Measurements from ENCODE around the gene TMC2.
"Not testable (repeated sequence)": the region's sequence is repeated elsewhere in the genome, so short reads cannot be mapped to it uniquely, and the experiment has no call there.

TMC2 gene

GRCh38 chr20:2663887-2664719, 127.7 kb downstream of the TMC2 start, which contains the start of gene IDH3B:
Gene IDH3B (minus strand): TSS chr20:2664216. CDS start chr20:2664188, 28 bp downstream.
- Histone ChIP-seq H2BK120ac (ENCODE audit: low read depth, low read length) (no peak within 1 kb of the TSS), H3K4me1 (ENCODE audit: control insufficient read depth, low read depth, low read length) (peaks cover 3% of the 10 kb centered on the region), H3K79me1 (ENCODE audit: low read length) (peaks cover 8% of the 10 kb centered on the region), H3K79me2 (ENCODE audit: control insufficient read depth, insufficient read depth, low read length) (peaks cover 6% of the 10 kb centered on the region), H3K9ac (ENCODE audit: low read length) (peak within 1 kb of the TSS; percentile 73), H3K56ac (ENCODE audit: low read length) (peak within 1 kb of the TSS; percentile 88), H4K8ac (ENCODE audit: low read depth, low read length) (peak within 1 kb of the TSS; percentile 97), H2AK5ac (ENCODE audit: low read length) (no peak within 1 kb of the TSS), H3K23ac (ENCODE audit: low read length) (no peak within 1 kb of the TSS), H2BK5ac (ENCODE audit: low read length) (no peak within 1 kb of the TSS), H2BK15ac (replicated peaks; ENCODE audit: low read depth) (no peak within 1 kb of the TSS), H3K4ac (ENCODE audit: low read depth, low read length) (peak within 1 kb of the TSS; percentile 48), H3K4me2 (ENCODE audit: low read length) (peak within 1 kb of the TSS; percentile 96), H3K18ac (ENCODE audit: low read length) (no peak within 1 kb of the TSS), H3K27me3 (ENCODE audit: insufficient read depth, low read length, poor library complexity) (no peaks in the 10 kb centered on the region), H3K27ac (ENCODE audit: low read depth, low read length) (peak within 1 kb of the TSS; percentile 57), H4K5ac (ENCODE audit: low read length) (peak within 1 kb of the TSS; percentile 17), H3K4me3 (ENCODE audit: low read length) (peak within 1 kb of the TSS; percentile 82), H3K36me3 (ENCODE audit: control insufficient read depth, insufficient read depth, low read length) (peaks cover 2% of the 10 kb centered on the region)
- DNase-seq, result peak; percentile 96
- WGBS (ENCODE audit: extremely low coverage, insufficient coverage, low lambda C conversion rate), result no CpG with 5 or more reads among the region's 49 CpGs

GRCh38 chr20:2671977-2672376, 135.6 kb downstream of the TMC2 start:
- H4K5ac ChIP-seq (ENCODE audit: low read length), result no peak overlapping the region
- no peak overlapping the region for H3K4me3 ChIP-seq (ENCODE audit: low read length)
- H2BK120ac ChIP-seq (ENCODE audit: low read depth, low read length), result no peak overlapping the region
- H3K9ac ChIP-seq (ENCODE audit: low read length), result no peak overlapping the region
- H3K36me3 ChIP-seq (ENCODE audit: control insufficient read depth, insufficient read depth, low read length), result no peaks in the 10 kb centered on the region
- no peak overlapping the region for H2AK5ac ChIP-seq (ENCODE audit: low read length)
- H3K4me1 ChIP-seq (ENCODE audit: control insufficient read depth, low read depth, low read length), result no peaks in the 10 kb centered on the region
- H3K27ac ChIP-seq (ENCODE audit: low read depth, low read length), result no peak overlapping the region
- no peaks in the 10 kb centered on the region for H3K27me3 ChIP-seq (ENCODE audit: insufficient read depth, low read length, poor library complexity)
- H3K79me1 ChIP-seq (ENCODE audit: low read length), result no peaks in the 10 kb centered on the region
- no CpG with 5 or more reads among the region's 4 CpGs for WGBS (ENCODE audit: extremely low coverage, insufficient coverage, low lambda C conversion rate)
- no peaks in the 10 kb centered on the region for H3K79me2 ChIP-seq (ENCODE audit: control insufficient read depth, insufficient read depth, low read length)
- no peak overlapping the region for H2BK5ac ChIP-seq (ENCODE audit: low read length)
- no peak overlapping the region for H3K18ac ChIP-seq (ENCODE audit: low read length)
- no peak overlapping the region for H3K23ac ChIP-seq (ENCODE audit: low read length)
- no peak overlapping the region for H3K4me2 ChIP-seq (ENCODE audit: low read length)
- H3K4ac ChIP-seq (ENCODE audit: low read depth, low read length), result no peak overlapping the region
- peak; percentile 42 for DNase-seq
- H3K56ac ChIP-seq (ENCODE audit: low read length), result no peak overlapping the region
- H4K8ac ChIP-seq (ENCODE audit: low read depth, low read length), result no peak overlapping the region
- H2BK15ac ChIP-seq (replicated peaks; ENCODE audit: low read depth), result no peak overlapping the region

DNA sequence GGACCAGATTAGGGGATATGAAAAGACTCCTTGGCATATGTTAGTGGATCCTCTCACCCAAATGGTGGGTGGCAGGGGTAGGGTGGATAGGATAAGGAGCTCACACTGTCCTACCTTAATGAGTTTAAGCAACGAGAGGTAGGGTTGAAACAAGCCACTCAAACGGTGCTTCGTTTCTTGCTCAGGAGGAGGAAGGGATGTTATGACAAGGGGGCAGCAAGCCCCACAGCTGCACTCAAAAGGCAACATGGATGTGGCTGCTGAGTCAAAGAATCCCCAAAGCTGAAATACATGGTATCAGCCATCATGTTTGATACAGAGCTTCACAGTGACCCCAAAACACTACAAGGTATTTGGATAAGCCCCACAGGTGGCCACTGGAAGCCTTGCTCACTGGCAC, 136.1 kb downstream of the TMC2 start:
- Histone ChIP-seq H2BK5ac (ENCODE audit: low read length) (no peak overlapping the region), H3K56ac (ENCODE audit: low read length) (no peak overlapping the region), H4K5ac (ENCODE audit: low read length) (no peak overlapping the region), H2BK120ac (ENCODE audit: low read depth, low read length) (no peak overlapping the region), H3K18ac (ENCODE audit: low read length) (no peak overlapping the region), H3K27me3 (ENCODE audit: insufficient read depth, low read length, poor library complexity) (no peaks in the 10 kb centered on the region), H3K23ac (ENCODE audit: low read length) (no peak overlapping the region), H2BK15ac (replicated peaks; ENCODE audit: low read depth) (no peak overlapping the region), H3K27ac (ENCODE audit: low read depth, low read length) (no peak overlapping the region), H3K4me3 (ENCODE audit: low read length) (no peak overlapping the region), H3K9ac (ENCODE audit: low read length) (no peak overlapping the region), H3K36me3 (ENCODE audit: control insufficient read depth, insufficient read depth, low read length) (no peaks in the 10 kb centered on the region), H3K4me2 (ENCODE audit: low read length) (no peak overlapping the region), H3K79me1 (ENCODE audit: low read length) (no peaks in the 10 kb centered on the region), H3K79me2 (ENCODE audit: control insufficient read depth, insufficient read depth, low read length) (no peaks in the 10 kb centered on the region), H3K4me1 (ENCODE audit: control insufficient read depth, low read depth, low read length) (no peaks in the 10 kb centered on the region), H2AK5ac (ENCODE audit: low read length) (no peak overlapping the region), H4K8ac (ENCODE audit: low read depth, low read length) (no peak overlapping the region), H3K4ac (ENCODE audit: low read depth, low read length) (no peak overlapping the region)
- no CpG with 5 or more reads among the region's 3 CpGs for WGBS (ENCODE audit: extremely low coverage, insufficient coverage, low lambda C conversion rate)
- DNase-seq, result no peak

DNA sequence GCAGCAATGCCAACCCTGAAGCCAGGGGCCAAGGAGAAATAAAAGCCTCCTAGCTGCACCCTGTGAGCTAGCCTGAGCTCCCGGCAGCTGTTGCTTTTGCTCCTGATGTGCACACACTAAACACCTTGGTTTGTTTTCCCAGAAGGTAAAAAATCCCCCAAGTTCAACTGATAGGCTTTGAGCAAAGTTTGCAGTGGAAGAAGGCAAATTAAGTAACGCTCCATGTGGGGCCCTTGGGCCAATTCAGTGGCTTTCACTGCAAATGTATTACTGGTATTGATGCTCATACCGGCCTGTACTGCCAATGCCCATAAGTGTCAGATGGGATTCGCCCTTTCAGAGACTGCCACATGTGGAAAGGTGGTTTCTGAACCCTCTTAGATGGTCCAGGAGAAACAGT, 137.1 kb downstream of the TMC2 start:
- Histone ChIP-seq H3K79me1 (ENCODE audit: low read length) (no peaks in the 10 kb centered on the region), H3K27me3 (ENCODE audit: insufficient read depth, low read length, poor library complexity) (no peaks in the 10 kb centered on the region), H4K5ac (ENCODE audit: low read length) (no peak overlapping the region), H3K4me1 (ENCODE audit: control insufficient read depth, low read depth, low read length) (no peaks in the 10 kb centered on the region), H3K4me2 (ENCODE audit: low read length) (no peak overlapping the region), H3K18ac (ENCODE audit: low read length) (no peak overlapping the region), H3K56ac (ENCODE audit: low read length) (no peak overlapping the region), H2AK5ac (ENCODE audit: low read length) (no peak overlapping the region), H2BK15ac (replicated peaks; ENCODE audit: low read depth) (no peak overlapping the region), H2BK120ac (ENCODE audit: low read depth, low read length) (no peak overlapping the region), H4K8ac (ENCODE audit: low read depth, low read length) (no peak overlapping the region), H3K4me3 (ENCODE audit: low read length) (no peak overlapping the region), H3K79me2 (ENCODE audit: control insufficient read depth, insufficient read depth, low read length) (no peaks in the 10 kb centered on the region), H3K27ac (ENCODE audit: low read depth, low read length) (no peak overlapping the region), H3K36me3 (ENCODE audit: control insufficient read depth, insufficient read depth, low read length) (no peaks in the 10 kb centered on the region), H3K9ac (ENCODE audit: low read length) (no peak overlapping the region), H2BK5ac (ENCODE audit: low read length) (no peak overlapping the region), H3K23ac (ENCODE audit: low read length) (no peak overlapping the region), H3K4ac (ENCODE audit: low read depth, low read length) (no peak overlapping the region)
- no peak for DNase-seq
- no CpG with 5 or more reads among the region's 4 CpGs for WGBS (ENCODE audit: extremely low coverage, insufficient coverage, low lambda C conversion rate)

- WGBS (ENCODE audit: extremely low coverage, insufficient coverage, low lambda C conversion rate), result no CpG with 5 or more reads among the region's 4 CpGs
- no peak overlapping the region for H3K18ac ChIP-seq (ENCODE audit: low read length)
- no peak overlapping the region for H4K5ac ChIP-seq (ENCODE audit: low read length)
- no peak overlapping the region for H2BK5ac ChIP-seq (ENCODE audit: low read length)
- no peak overlapping the region for H3K23ac ChIP-seq (ENCODE audit: low read length)
- H3K79me1 ChIP-seq (ENCODE audit: low read length), result no peaks in the 10 kb centered on the region
- H3K79me2 ChIP-seq (ENCODE audit: control insufficient read depth, insufficient read depth, low read length), result no peaks in the 10 kb centered on the region
- no peaks in the 10 kb centered on the region for H3K36me3 ChIP-seq (ENCODE audit: control insufficient read depth, insufficient read depth, low read length)
- no peak overlapping the region for H3K4me2 ChIP-seq (ENCODE audit: low read length)
- no peak for DNase-seq
- peaks cover 2% of the 10 kb centered on the region for H3K27me3 ChIP-seq (ENCODE audit: insufficient read depth, low read length, poor library complexity)
- no peak overlapping the region for H2BK15ac ChIP-seq (replicated peaks; ENCODE audit: low read depth)
- H3K4ac ChIP-seq (ENCODE audit: low read depth, low read length), result no peak overlapping the region
- H3K4me3 ChIP-seq (ENCODE audit: low read length), result no peak overlapping the region
- H3K4me1 ChIP-seq (ENCODE audit: control insufficient read depth, low read depth, low read length), result no peaks in the 10 kb centered on the region
- H3K56ac ChIP-seq (ENCODE audit: low read length), result no peak overlapping the region
- H2AK5ac ChIP-seq (ENCODE audit: low read length), result no peak overlapping the region
- no peak overlapping the region for H2BK120ac ChIP-seq (ENCODE audit: low read depth, low read length)
- H3K27ac ChIP-seq (ENCODE audit: low read depth, low read length), result no peak overlapping the region
- no peak overlapping the region for H4K8ac ChIP-seq (ENCODE audit: low read depth, low read length)
- no peak overlapping the region for H3K9ac ChIP-seq (ENCODE audit: low read length)
Observed at GRCh38 chr20:2680046-2680445, 143.7 kb downstream of the TMC2 start.

- not testable (repeated sequence) for H3K56ac ChIP-seq (ENCODE audit: low read length); H2BK15ac ChIP-seq (replicated peaks; ENCODE audit: low read depth); H3K27me3 ChIP-seq (ENCODE audit: insufficient read depth, low read length, poor library complexity); H2BK5ac ChIP-seq (ENCODE audit: low read length); DNase-seq; H4K8ac ChIP-seq (ENCODE audit: low read depth, low read length); H4K5ac ChIP-seq (ENCODE audit: low read length); H3K27ac ChIP-seq (ENCODE audit: low read depth, low read length); H2AK5ac ChIP-seq (ENCODE audit: low read length); H3K4me2 ChIP-seq (ENCODE audit: low read length); H3K36me3 ChIP-seq (ENCODE audit: control insufficient read depth, insufficient read depth, low read length); H3K4me1 ChIP-seq (ENCODE audit: control insufficient read depth, low read depth, low read length); H3K23ac ChIP-seq (ENCODE audit: low read length); H3K4ac ChIP-seq (ENCODE audit: low read depth, low read length); H3K4me3 ChIP-seq (ENCODE audit: low read length); H3K18ac ChIP-seq (ENCODE audit: low read length); H3K79me1 ChIP-seq (ENCODE audit: low read length); H2BK120ac ChIP-seq (ENCODE audit: low read depth, low read length); H3K9ac ChIP-seq (ENCODE audit: low read length); H3K79me2 ChIP-seq (ENCODE audit: control insufficient read depth, insufficient read depth, low read length)
- 100% methylated on average over 2 of the region's 3 CpGs for WGBS (ENCODE audit: extremely low coverage, insufficient coverage, low lambda C conversion rate)
Observed at GRCh38 chr20:2682040-2682439, 145.7 kb downstream of the TMC2 start.

Data from mesendoderm (in vitro differentiated cells).